Suprapubic skin (tissue), 3 donors: ENCODE results near the gene RNF145.

ENCODE experiments used
- EP300 ChIP-seq: sonication (generic); formaldehyde crosslinking; IDR thresholded peaks from one replicate; pipeline ENCODE4 v1.6.1; 2017; ENCODE audit warnings: antibody characterized with exemption
- POLR2A ChIP-seq, 2 donors: fragments of 450-650 bp; IDR thresholded peaks; one replicate each; pipeline ENCODE4 v1.6.1; 2017; ENCODE audit warnings: antibody characterized with exemption in 2 of 2, mild to moderate bottlenecking in 2 of 2, moderate library complexity in 2 of 2
- TF ChIP-seq, protein P1 (sequence below), 2 donors: fragments of 200-600 bp in 1 of 2; fragments of 450-650 bp in 1 of 2; sonication (generic) in 1 of 2; IDR thresholded peaks; one replicate each; pipeline ENCODE4 v1.5.1; 2016 to 2019; ENCODE audit warnings: antibody characterized with exemption in 2 of 2, mild to moderate bottlenecking in 1 of 2, moderate library complexity in 1 of 2

DNA sequence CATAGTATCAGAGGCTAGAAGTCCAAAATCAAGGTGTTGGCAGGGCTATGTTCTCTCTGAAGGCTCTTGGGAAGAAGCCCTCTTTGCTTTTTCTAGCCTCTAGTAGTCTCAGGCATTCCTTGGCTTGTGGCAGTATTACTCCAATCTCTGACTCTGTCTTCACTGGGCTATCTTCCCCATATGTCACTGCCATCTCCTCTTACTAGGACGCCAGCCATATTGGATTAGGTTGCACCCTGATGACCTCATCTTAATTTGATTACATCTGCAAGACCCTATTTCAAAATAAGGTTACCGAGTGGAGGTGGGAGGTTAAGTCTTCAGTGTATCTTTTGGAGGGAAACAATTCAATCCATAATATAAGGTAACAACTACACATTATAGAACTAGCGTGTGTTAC lies 88.3 kb downstream of the RNF145 start:
- TF ChIP-seq EP300 (no peak), POLR2A (IDR thresholded peaks at IDR 0.05) (no peak)
- TF ChIP-seq, protein P1, sequence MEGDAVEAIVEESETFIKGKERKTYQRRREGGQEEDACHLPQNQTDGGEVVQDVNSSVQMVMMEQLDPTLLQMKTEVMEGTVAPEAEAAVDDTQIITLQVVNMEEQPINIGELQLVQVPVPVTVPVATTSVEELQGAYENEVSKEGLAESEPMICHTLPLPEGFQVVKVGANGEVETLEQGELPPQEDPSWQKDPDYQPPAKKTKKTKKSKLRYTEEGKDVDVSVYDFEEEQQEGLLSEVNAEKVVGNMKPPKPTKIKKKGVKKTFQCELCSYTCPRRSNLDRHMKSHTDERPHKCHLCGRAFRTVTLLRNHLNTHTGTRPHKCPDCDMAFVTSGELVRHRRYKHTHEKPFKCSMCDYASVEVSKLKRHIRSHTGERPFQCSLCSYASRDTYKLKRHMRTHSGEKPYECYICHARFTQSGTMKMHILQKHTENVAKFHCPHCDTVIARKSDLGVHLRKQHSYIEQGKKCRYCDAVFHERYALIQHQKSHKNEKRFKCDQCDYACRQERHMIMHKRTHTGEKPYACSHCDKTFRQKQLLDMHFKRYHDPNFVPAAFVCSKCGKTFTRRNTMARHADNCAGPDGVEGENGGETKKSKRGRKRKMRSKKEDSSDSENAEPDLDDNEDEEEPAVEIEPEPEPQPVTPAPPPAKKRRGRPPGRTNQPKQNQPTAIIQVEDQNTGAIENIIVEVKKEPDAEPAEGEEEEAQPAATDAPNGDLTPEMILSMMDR (IDR thresholded peaks at IDR 0.05) = no peak
